ENCODE data around the gene TIMM17A. TPM values are rescaled to one million over a fixed set of nuclear protein-coding genes. Genes with fewer than 3 reads are reported as not detected.
A peak's percentile ranks its signal among the peaks of the same experiment; 100 is the strongest.

TIMM17A gene
- total and polyA plus RNA-seq, 2 experiments from 2014 or later = 32.9 to 110 TPM

GRCh38 chr1:201985355-201985754, 30.1 kb downstream of the TIMM17A start:
- Histone ChIP-seq H3K9me3 (ENCODE audit: low read depth) (no peaks in the 10 kb centered on the region), H3K27me3 (no peaks in the 10 kb centered on the region), H3K36me3 (peaks cover 16% of the 10 kb centered on the region), H3K4me1 (ENCODE audit: low read depth) (no peaks in the 10 kb centered on the region), H3K27ac (no peak overlapping the region), H3K4me3 (no peak overlapping the region)
- TF ChIP-seq CTCF (IDR thresholded peaks at IDR 0.05; ENCODE audit: low read depth, low read length) = no peak
- DNase-seq (ENCODE audit: low read depth in 1 of 2, low spot score in 1 of 2) = no peak

- peaks cover 31% of the 10 kb centered on the region for H3K36me3 ChIP-seq
- no peak for TF ChIP-seq CTCF (IDR thresholded peaks at IDR 0.05; ENCODE audit: low read depth, low read length)
- no peaks in the 10 kb centered on the region for H3K9me3 ChIP-seq (ENCODE audit: low read depth)
- no peaks in the 10 kb centered on the region for H3K27me3 ChIP-seq
- H3K27ac ChIP-seq = no peak overlapping the region
- H3K4me1 ChIP-seq (ENCODE audit: low read depth) = no peaks in the 10 kb centered on the region
- no peak for DNase-seq (ENCODE audit: low read depth in 1 of 2, low spot score in 1 of 2)
- H3K4me3 ChIP-seq = no peak overlapping the region
These were observed 33.3 kb downstream of the TIMM17A start for GRCh38 chr1:201988601-201989000.

DNA sequence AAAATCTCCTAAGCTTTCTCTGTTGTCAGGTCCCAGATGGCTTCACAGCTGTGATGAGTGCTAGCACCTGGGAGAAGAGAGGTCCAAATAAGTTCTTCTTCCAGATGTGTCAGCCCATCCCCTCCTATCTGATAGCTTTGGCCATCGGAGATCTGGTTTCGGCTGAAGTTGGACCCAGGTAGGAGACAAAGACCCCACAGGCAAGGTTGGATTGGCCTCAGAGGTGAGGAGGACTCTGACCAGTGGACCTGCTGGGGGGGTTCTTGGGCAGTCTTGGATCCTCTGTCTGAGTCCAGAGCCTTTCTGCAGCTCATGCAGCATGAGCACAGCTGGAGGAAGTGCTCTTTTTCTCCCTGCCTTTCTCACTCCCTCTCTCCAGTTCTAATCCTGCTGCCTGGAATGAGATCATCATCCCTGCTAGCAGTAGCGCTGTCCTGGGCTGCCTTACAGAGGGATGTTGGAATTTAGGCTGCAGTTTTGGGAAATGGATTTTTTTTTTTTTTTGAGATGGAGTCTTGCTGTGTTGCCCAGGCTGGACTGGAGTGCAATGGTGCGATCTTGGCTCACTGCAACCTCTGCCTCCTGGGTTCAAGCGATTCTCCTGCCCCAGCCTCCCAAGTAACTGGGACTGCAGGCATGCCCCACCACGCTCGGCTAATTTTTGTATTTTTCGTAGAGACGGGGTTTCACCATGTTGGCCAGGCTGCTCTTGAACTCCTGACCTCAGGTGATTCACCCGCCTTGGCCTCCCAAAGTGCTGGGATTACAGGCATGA, 34.2 kb downstream of the TIMM17A start:
- Histone ChIP-seq H3K4me1 (ENCODE audit: low read depth) (no peaks in the 10 kb centered on the region), H3K27me3 (no peaks in the 10 kb centered on the region), H3K36me3 (peaks cover 31% of the 10 kb centered on the region), H3K27ac (no peak overlapping the region), H3K9me3 (ENCODE audit: low read depth) (no peaks in the 10 kb centered on the region), H3K4me3 (no peak overlapping the region)
- no peak for TF ChIP-seq CTCF (IDR thresholded peaks at IDR 0.05; ENCODE audit: low read depth, low read length)
- DNase-seq (ENCODE audit: low read depth in 1 of 2, low spot score in 1 of 2) = no peak

GRCh38 chr1:201990427-201990826, 35.1 kb downstream of the TIMM17A start:
- TF ChIP-seq CTCF (IDR thresholded peaks at IDR 0.05; ENCODE audit: low read depth, low read length) = no peak
- H3K4me1 ChIP-seq (ENCODE audit: low read depth) = no peaks in the 10 kb centered on the region

DNA sequence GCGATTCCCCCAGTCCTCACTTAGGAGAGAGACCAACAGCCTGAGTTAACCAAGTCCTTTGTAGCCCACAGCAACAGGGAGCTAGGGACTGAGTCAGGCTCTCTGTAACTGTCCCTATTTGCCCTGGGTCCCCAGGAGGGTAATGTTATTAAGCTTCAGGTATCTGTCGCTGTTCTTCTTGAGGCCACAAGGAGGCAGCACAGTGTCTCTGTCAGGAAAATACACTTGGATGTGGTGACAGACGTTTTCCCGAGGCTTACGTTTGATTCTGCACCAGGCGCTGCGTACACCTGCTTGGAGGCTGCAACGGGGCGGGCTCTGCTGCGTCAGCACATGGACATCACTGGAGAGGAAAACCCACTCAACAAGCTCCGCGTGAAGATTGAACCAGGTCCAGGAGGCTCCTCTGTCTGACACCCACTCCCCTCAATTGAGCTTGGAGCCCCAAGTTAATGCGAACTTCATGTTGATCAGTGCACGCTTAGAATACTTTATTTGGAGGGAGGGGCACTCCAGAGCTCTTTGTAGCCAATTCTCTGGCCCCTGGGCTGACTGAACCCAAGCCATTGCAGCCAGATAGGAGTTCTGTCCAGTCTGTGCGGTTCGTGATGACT, 44.4 kb downstream of the TIMM17A start:
- H3K27ac ChIP-seq = no peak overlapping the region
- peaks cover 41% of the 10 kb centered on the region for H3K36me3 ChIP-seq
- TF ChIP-seq CTCF (IDR thresholded peaks at IDR 0.05; ENCODE audit: low read depth, low read length) = peak; percentile 74
- peak; percentile 63 to 78 for DNase-seq (ENCODE audit: low read depth in 1 of 2, low spot score in 1 of 2)
- H3K27me3 ChIP-seq = no peaks in the 10 kb centered on the region
- no peak overlapping the region for H3K4me3 ChIP-seq
- H3K9me3 ChIP-seq (ENCODE audit: low read depth) = no peaks in the 10 kb centered on the region
- H3K4me1 ChIP-seq (ENCODE audit: low read depth) = no peaks in the 10 kb centered on the region

More at GRCh38 chr1:201990427-201990826, 35.1 kb downstream of the TIMM17A start:
- H3K4me3 ChIP-seq = no peak overlapping the region
- H3K9me3 ChIP-seq (ENCODE audit: low read depth) = no peaks in the 10 kb centered on the region
- H3K36me3 ChIP-seq = peaks cover 35% of the 10 kb centered on the region
- H3K27ac ChIP-seq = peak overlapping the region; percentile 43
- DNase-seq (ENCODE audit: low read depth in 1 of 2, low spot score in 1 of 2) = peak in 1 of 2 donors; percentile 35
- no peaks in the 10 kb centered on the region for H3K27me3 ChIP-seq
